CD4-positive, alpha-beta T cell treated with Interleukin-10 for 1 hour (primary cell): ENCODE measurements around the gene HSD17B2.
"Not testable (repeated sequence)": the region's sequence is repeated elsewhere in the genome, so short reads cannot be mapped to it uniquely, and the experiment has no call there.

Experiments used
- DNase-seq: peaks from one replicate; pipeline ENCODE4 v3.0.0-alpha.2; 2020

Gene HSD17B2

GRCh38 chr16:82034981-82035612, at the start of gene HSD17B2:
Gene HSD17B2, plus strand, starts transcription at chr16:82035253. Its CDS starts 172 bp downstream, at chr16:82035425.
- DNase-seq = no peak

- DNase-seq = no peak
Observed at GRCh38 chr16:81987121-81987520, 47.9 kb upstream of the HSD17B2 start.

- DNase-seq = no peak
Observed at GRCh38 chr16:81987706-81988105, 47.3 kb upstream of the HSD17B2 start.

GRCh38 chr16:81992859-81993258, 42.2 kb upstream of the HSD17B2 start:
- no peak for DNase-seq

- DNase-seq = no peak
Observed at GRCh38 chr16:81994485-81994884, 40.6 kb upstream of the HSD17B2 start.

- DNase-seq = no peak
Observed at GRCh38 chr16:81995651-81996050, 39.4 kb upstream of the HSD17B2 start.

GRCh38 chr16:81996664-81997509, 38.2 kb upstream of the HSD17B2 start:
- no peak for DNase-seq

GRCh38 chr16:81997738-81998137, 37.3 kb upstream of the HSD17B2 start:
- no peak for DNase-seq

GRCh38 chr16:82002831-82003230, 32.2 kb upstream of the HSD17B2 start:
- no peak for DNase-seq

- DNase-seq = no peak
Observed at GRCh38 chr16:82004601-82005000, 30.5 kb upstream of the HSD17B2 start.

GRCh38 chr16:82005027-82005830, 29.8 kb upstream of the HSD17B2 start:
- DNase-seq = no peak

GRCh38 chr16:82006036-82006435, 29.0 kb upstream of the HSD17B2 start:
- no peak for DNase-seq

- no peak for DNase-seq
Observed at GRCh38 chr16:82007189-82007588, 27.9 kb upstream of the HSD17B2 start.

GRCh38 chr16:82008957-82009592, 26.0 kb upstream of the HSD17B2 start:
- DNase-seq = no peak

GRCh38 chr16:82009789-82010188, 25.3 kb upstream of the HSD17B2 start:
- DNase-seq = not testable (repeated sequence)

GRCh38 chr16:82010649-82011048, 24.4 kb upstream of the HSD17B2 start:
- DNase-seq = no peak

GRCh38 chr16:82011199-82011641, 23.8 kb upstream of the HSD17B2 start, which contains the start of gene SDR42E1:
Gene SDR42E1, minus strand, starts transcription at chr16:82011470. Its CDS starts 10,612 bp downstream, at chr16:82000858.
- DNase-seq = peak; percentile 75

GRCh38 chr16:82013139-82013538, 21.9 kb upstream of the HSD17B2 start:
- no peak for DNase-seq

- DNase-seq = no peak
Observed at GRCh38 chr16:82016263-82016662, 18.8 kb upstream of the HSD17B2 start.

GRCh38 chr16:82016964-82017363, 18.1 kb upstream of the HSD17B2 start:
- no peak for DNase-seq

GRCh38 chr16:82017911-82018568, 17.0 kb upstream of the HSD17B2 start:
- no peak for DNase-seq

- DNase-seq = no peak
Observed at GRCh38 chr16:82019535-82019934, 15.5 kb upstream of the HSD17B2 start.
